ENCODE measurements around the gene LRP2.
"Not testable (repeated sequence)": the region's sequence is repeated elsewhere in the genome, so short reads cannot be mapped to it uniquely, and the experiment has no call there.

DNA sequence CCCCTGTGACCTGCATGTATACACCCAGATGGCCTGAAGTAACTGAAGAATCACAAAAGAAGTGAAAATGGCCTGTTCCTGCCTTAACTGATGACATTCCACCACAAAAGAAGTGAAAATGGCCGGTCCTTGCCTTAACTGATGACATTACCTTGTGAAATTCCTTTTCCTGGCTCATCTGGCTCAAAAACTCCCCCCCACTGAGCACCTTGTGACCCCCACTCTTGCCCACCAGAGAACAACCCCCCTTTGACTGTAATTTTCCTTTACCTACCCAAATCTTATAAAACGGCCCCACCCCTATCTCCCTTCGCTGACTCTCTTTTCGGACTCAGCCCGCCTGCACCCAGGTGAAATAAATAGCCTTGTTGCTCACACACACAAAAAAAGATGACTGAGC is 225.9 kb downstream of the LRP2 start:
- TF ChIP-seq, protein P1, sequence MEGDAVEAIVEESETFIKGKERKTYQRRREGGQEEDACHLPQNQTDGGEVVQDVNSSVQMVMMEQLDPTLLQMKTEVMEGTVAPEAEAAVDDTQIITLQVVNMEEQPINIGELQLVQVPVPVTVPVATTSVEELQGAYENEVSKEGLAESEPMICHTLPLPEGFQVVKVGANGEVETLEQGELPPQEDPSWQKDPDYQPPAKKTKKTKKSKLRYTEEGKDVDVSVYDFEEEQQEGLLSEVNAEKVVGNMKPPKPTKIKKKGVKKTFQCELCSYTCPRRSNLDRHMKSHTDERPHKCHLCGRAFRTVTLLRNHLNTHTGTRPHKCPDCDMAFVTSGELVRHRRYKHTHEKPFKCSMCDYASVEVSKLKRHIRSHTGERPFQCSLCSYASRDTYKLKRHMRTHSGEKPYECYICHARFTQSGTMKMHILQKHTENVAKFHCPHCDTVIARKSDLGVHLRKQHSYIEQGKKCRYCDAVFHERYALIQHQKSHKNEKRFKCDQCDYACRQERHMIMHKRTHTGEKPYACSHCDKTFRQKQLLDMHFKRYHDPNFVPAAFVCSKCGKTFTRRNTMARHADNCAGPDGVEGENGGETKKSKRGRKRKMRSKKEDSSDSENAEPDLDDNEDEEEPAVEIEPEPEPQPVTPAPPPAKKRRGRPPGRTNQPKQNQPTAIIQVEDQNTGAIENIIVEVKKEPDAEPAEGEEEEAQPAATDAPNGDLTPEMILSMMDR (conservative IDR thresholded peaks at IDR 0.05; ENCODE audit: low read length) = not testable (repeated sequence)
- TF ChIP-seq EZH2phosphoT487 (IDR thresholded peaks at IDR 0.05; ENCODE audit: borderline replicate concordance) = not testable (repeated sequence)

All from Loucy (cell line).